Measurements from ENCODE around the gene TMPRSS6. TPM values are rescaled to one million over a fixed set of nuclear protein-coding genes. Genes with fewer than 3 reads are reported as not detected.

TMPRSS6 gene
- total and polyA plus RNA-seq, 2 of the 13 experiments (the other 11 are each of a cell fraction or from before 2014, with no cell fraction given), result 4.2 to 4.8 TPM

- 0 out of 2 replicates have a peak, but pooled peaks have one; percentile 12 for TF ChIP-seq CTCF (CRISPR knock-in tag; IDR thresholded peaks at IDR 0.05)
- no peak for TF ChIP-seq ZSCAN20 (CRISPR knock-in tag; IDR thresholded peaks at IDR 0.05; ENCODE audit: borderline replicate concordance)
- 0 out of 4 replicates have a peak, but pooled peaks of 1 of the 2 experiments have one; percentile 45 for TF ChIP-seq KLF16 (CRISPR knock-in tag; IDR thresholded peaks at IDR 0.05)
- TF ChIP-seq HNF1B (CRISPR knock-in tag; IDR thresholded peaks at IDR 0.05), result peak; percentile 57; the same call in 1 of the 2 replicates
- no peak for TF ChIP-seq TMF1 (CRISPR knock-in tag; IDR thresholded peaks at IDR 0.05; ENCODE audit: low read depth)
- no peak for TF ChIP-seq TBL1XR1 (IDR thresholded peaks at IDR 0.05; ENCODE audit: borderline replicate concordance, low read length, partially characterized antibody)
- no peak for TF ChIP-seq ZNF33B (CRISPR knock-in tag; IDR thresholded peaks at IDR 0.05)
- no peak for TF ChIP-seq ZSCAN5A (CRISPR knock-in tag; IDR thresholded peaks at IDR 0.05; ENCODE audit: borderline replicate concordance)
- no peak for TF ChIP-seq ZNF546 (CRISPR knock-in tag; conservative IDR thresholded peaks at IDR 0.05)
- TF ChIP-seq ZNF260 (CRISPR knock-in tag; IDR thresholded peaks at IDR 0.05; ENCODE audit: borderline replicate concordance, low read depth), result no peak
- TF ChIP-seq SRSF9 (IDR thresholded peaks at IDR 0.05; ENCODE audit: borderline replicate concordance, insufficient read depth, low read depth, low read length, poor library complexity, severe bottlenecking), result no peak
- TF ChIP-seq SYNCRIP (IDR thresholded peaks at IDR 0.05; ENCODE audit: insufficient read depth, low read depth, low read length), result no peak
- no peak for TF ChIP-seq NBN (conservative IDR thresholded peaks at IDR 0.05)
- TF ChIP-seq ZNF784 (CRISPR knock-in tag; IDR thresholded peaks at IDR 0.05; ENCODE audit: borderline replicate concordance), result no peak
- no peak for TF ChIP-seq ZBTB4 (CRISPR knock-in tag; IDR thresholded peaks at IDR 0.05; ENCODE audit: borderline replicate concordance)
- no peak; the same call in 1 of the 2 replicates for TF ChIP-seq MYPOP (CRISPR knock-in tag; IDR thresholded peaks at IDR 0.05)
- TF ChIP-seq SMAD9 (CRISPR knock-in tag; IDR thresholded peaks at IDR 0.05), result no peak
- no peak for TF ChIP-seq AGO2 (optimal IDR thresholded peaks at IDR 0.05; ENCODE audit: low read depth, low read length)
These were observed 2.7 kb upstream of the TMPRSS6 start (continued) for GRCh38 chr22:37112084-37112728.
